HG02885 (cell line): ENCODE data around the gene CTU1.

Source experiments
- ATAC-seq: cut with Tn5 transposase; IDR thresholded peaks from one replicate; pipeline ENCODE4 v1.9.1; 2021; ENCODE audit warnings: mild to moderate bottlenecking; ENCODE audit not compliant: unreplicated experiment, poor library complexity

The CTU1 gene

DNA sequence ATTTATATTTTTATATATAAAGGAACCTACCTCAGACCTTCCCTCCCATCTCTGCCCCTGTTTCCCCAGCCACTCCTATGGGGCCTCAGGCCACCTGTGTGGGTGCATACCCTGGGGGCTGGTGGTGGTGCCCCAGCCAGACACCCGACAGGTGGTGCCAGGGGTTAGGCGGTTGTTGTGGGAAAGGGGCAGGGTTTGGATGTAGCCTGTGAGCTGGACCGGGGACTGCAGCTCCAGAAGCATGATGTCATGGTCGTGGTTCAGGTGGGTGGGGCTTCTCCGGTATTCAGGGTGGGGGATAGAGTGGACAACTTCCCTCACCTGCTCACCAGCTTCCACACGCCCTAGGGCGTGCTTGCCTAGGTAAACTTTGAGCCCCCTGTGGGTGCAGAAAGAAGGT, 48.5 kb downstream of the CTU1 start:
- no peak for ATAC-seq

GRCh38 chr19:51055866-51056265, 52.3 kb downstream of the CTU1 start:
- ATAC-seq: no peak
